ENCODE measurements around the gene GCFC2. TPM values are rescaled to one million over a fixed set of nuclear protein-coding genes. Genes with fewer than 3 reads are reported as not detected.

The GCFC2 gene
- total and polyA plus RNA-seq, 2 experiments from 2014 or later = 15.5 to 28.8 TPM

DNA sequence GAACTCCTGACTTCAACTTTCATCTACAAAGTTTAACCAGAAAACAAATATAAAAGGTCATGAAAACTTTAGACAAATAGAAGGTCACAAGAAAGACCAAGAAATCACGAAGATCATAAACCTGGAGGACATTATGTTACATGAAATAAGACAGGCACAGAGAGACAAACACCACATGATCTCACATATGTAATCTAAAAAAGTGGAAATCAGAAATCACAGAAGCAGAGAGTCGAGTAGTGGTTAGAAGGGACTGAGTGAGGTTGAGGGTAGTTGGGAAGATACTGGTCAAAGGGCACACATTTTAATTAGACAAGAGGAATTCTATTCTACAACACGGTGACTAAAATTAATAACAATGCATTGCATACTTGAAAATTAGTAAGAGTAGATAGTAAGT lies 1.4 kb downstream of the GCFC2 start:
- no peaks in the 10 kb centered on the region for H3K27me3 ChIP-seq
- peaks cover 30% of the 10 kb centered on the region for H3K79me2 ChIP-seq
- TF ChIP-seq EZH2phosphoT487 (IDR thresholded peaks at IDR 0.05; ENCODE audit: low read depth, severe bottlenecking, unreplicated experiment) = no peak
- TF ChIP-seq, protein P1, sequence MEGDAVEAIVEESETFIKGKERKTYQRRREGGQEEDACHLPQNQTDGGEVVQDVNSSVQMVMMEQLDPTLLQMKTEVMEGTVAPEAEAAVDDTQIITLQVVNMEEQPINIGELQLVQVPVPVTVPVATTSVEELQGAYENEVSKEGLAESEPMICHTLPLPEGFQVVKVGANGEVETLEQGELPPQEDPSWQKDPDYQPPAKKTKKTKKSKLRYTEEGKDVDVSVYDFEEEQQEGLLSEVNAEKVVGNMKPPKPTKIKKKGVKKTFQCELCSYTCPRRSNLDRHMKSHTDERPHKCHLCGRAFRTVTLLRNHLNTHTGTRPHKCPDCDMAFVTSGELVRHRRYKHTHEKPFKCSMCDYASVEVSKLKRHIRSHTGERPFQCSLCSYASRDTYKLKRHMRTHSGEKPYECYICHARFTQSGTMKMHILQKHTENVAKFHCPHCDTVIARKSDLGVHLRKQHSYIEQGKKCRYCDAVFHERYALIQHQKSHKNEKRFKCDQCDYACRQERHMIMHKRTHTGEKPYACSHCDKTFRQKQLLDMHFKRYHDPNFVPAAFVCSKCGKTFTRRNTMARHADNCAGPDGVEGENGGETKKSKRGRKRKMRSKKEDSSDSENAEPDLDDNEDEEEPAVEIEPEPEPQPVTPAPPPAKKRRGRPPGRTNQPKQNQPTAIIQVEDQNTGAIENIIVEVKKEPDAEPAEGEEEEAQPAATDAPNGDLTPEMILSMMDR (IDR thresholded peaks at IDR 0.05; ENCODE audit: poor library complexity) = no peak
- TF ChIP-seq EZH2 (IDR thresholded peaks at IDR 0.05; ENCODE audit: borderline replicate concordance) = no peak
- H3K27ac ChIP-seq = peak overlapping the region; percentile 94
- H2AFZ ChIP-seq = peak overlapping the region; percentile 94
- H3K9me2 ChIP-seq (replicated peaks; ENCODE audit: insufficient read depth) = no peaks in the 10 kb centered on the region
- H4K20me1 ChIP-seq (ENCODE audit: insufficient read depth, poor library complexity, severe bottlenecking) = no peaks in the 10 kb centered on the region
- DNase-seq (ENCODE audit: low spot score) = no peak
- H3K9me3 ChIP-seq (ENCODE audit: low read depth) = no peaks in the 10 kb centered on the region
- peak overlapping the region; percentile 82 for H3K4me2 ChIP-seq
- peaks cover 12% of the 10 kb centered on the region for H3K4me1 ChIP-seq (ENCODE audit: insufficient read depth)
- H3K4me3 ChIP-seq = peak overlapping the region; percentile 30
- 30% methylated on average over 3 of the region's 3 CpGs for WGBS (ENCODE audit: low lambda C conversion rate, missing lambda C conversion rate)
- H3K36me3 ChIP-seq (replicated peaks; ENCODE audit: insufficient read depth, low read depth) = no peaks in the 10 kb centered on the region

DNA sequence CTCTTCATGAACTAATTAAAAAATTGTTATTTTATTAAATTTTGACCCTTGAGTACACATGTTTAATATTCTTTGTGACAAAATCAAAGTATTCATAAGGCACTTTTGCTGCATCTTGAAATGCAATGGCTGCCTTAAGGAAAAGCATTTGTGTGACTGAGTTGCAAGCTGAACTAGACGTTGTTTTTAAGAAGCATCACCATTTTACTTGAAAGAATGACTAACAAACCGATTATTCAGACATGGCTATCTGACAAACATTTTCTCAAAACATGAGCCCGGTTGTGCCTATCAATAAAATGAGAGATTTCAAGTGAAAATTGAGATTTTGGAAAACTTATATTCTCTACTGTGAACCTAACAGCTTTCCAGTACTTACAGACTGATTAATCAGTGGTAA lies 2.8 kb downstream of the GCFC2 start:
- Histone ChIP-seq H3K27me3 (no peaks in the 10 kb centered on the region), H2AFZ (no peak overlapping the region), H3K9me2 (replicated peaks; ENCODE audit: insufficient read depth) (no peaks in the 10 kb centered on the region), H3K9me3 (ENCODE audit: low read depth) (no peaks in the 10 kb centered on the region), H3K4me2 (peak overlapping the region; percentile 82), H3K79me2 (peaks cover 30% of the 10 kb centered on the region), H3K4me1 (ENCODE audit: insufficient read depth) (peaks cover 12% of the 10 kb centered on the region), H3K36me3 (replicated peaks; ENCODE audit: insufficient read depth, low read depth) (no peaks in the 10 kb centered on the region), H3K4me3 (no peak overlapping the region), H3K27ac (no peak overlapping the region), H4K20me1 (ENCODE audit: insufficient read depth, poor library complexity, severe bottlenecking) (no peaks in the 10 kb centered on the region)
- no peak for DNase-seq (ENCODE audit: low spot score)
- TF ChIP-seq, protein P1 (IDR thresholded peaks at IDR 0.05; ENCODE audit: poor library complexity) = no peak
- TF ChIP-seq EZH2 (IDR thresholded peaks at IDR 0.05; ENCODE audit: borderline replicate concordance) = no peak
- TF ChIP-seq EZH2phosphoT487 (IDR thresholded peaks at IDR 0.05; ENCODE audit: low read depth, severe bottlenecking, unreplicated experiment) = no peak
- WGBS (ENCODE audit: low lambda C conversion rate, missing lambda C conversion rate) = 90% methylated on average over 3 of the region's 3 CpGs

DNA sequence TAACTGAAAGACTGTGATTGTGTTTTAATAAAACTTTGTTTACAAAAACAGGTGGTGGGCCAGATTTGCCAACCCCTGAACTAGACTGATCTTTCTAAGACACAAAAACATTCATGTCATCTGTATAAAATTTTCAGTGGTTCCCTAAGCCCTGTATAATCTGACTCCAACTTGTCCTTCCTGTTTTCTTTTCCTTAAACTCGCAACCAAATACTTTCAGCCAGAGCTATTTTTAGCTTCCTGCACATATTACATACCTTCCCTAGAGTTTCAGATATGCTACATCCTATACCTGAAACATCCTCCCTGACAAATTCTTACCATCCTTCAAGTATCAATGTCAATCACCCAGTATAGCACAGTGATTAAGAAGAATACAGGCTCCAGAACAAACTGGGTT lies 4.8 kb downstream of the GCFC2 start:
- H3K9me2 ChIP-seq (replicated peaks; ENCODE audit: insufficient read depth) = no peaks in the 10 kb centered on the region
- TF ChIP-seq, protein P1 (IDR thresholded peaks at IDR 0.05; ENCODE audit: poor library complexity) = no peak
- no peak for TF ChIP-seq EZH2 (IDR thresholded peaks at IDR 0.05; ENCODE audit: borderline replicate concordance)
- TF ChIP-seq EZH2phosphoT487 (IDR thresholded peaks at IDR 0.05; ENCODE audit: low read depth, severe bottlenecking, unreplicated experiment) = no peak
- no peaks in the 10 kb centered on the region for H3K27me3 ChIP-seq
- 39% methylated on average over 1 of the region's 1 CpG for WGBS (ENCODE audit: low lambda C conversion rate, missing lambda C conversion rate)
- H3K36me3 ChIP-seq (replicated peaks; ENCODE audit: insufficient read depth, low read depth) = no peaks in the 10 kb centered on the region
- no peak overlapping the region for H3K4me3 ChIP-seq
- H3K4me2 ChIP-seq = no peak overlapping the region
- H3K27ac ChIP-seq = no peak overlapping the region
- DNase-seq (ENCODE audit: low spot score) = no peak
- H3K4me1 ChIP-seq (ENCODE audit: insufficient read depth) = peaks cover 7% of the 10 kb centered on the region
- H4K20me1 ChIP-seq (ENCODE audit: insufficient read depth, poor library complexity, severe bottlenecking) = no peaks in the 10 kb centered on the region
- no peak overlapping the region for H2AFZ ChIP-seq
- H3K9me3 ChIP-seq (ENCODE audit: low read depth) = no peaks in the 10 kb centered on the region
- peaks cover 30% of the 10 kb centered on the region for H3K79me2 ChIP-seq
